Right ventricle myocardium superior (tissue), 1 donor: ENCODE data around the gene MYO9A. TPM values are rescaled to one million over a fixed set of nuclear protein-coding genes. Genes with fewer than 3 reads are reported as not detected.
A peak's percentile ranks its signal among the peaks of the same experiment; 100 is the strongest.

Source experiments
- ATAC-seq: fragments of 200-7000 bp; cut with Tn5 transposase; one replicate; pipeline ENCODE4 v1.9.1; 2020; ENCODE audit warnings: mild to moderate bottlenecking; ENCODE audit not compliant: poor library complexity
- DNase-seq: peaks from one replicate; pipeline ENCODE4 v3.0.0-alpha.2; 2020
- intact Hi-C: fragments of 100-400 bp; cut with DNase I; formaldehyde crosslinking; loops from one replicate; pipeline ENCODE4 v1.11.2; 2022
- total RNA-seq: library from RNA; stranded (reverse); fragmentation: NEBNext Ultra II Directional; extraction: Animal tissue kit (Norgen Biotek cat#: 25700); gene quantifications from one replicate; pipeline ENCODE4 v1.2.1, GENCODE V29; 2021
- donor health status: DM: no; HTN: yes; CAD: no; lungs with severe emphysema.

The MYO9A gene
- total RNA-seq, 1 donor from 2014 or later = 32.7 TPM

DNA sequence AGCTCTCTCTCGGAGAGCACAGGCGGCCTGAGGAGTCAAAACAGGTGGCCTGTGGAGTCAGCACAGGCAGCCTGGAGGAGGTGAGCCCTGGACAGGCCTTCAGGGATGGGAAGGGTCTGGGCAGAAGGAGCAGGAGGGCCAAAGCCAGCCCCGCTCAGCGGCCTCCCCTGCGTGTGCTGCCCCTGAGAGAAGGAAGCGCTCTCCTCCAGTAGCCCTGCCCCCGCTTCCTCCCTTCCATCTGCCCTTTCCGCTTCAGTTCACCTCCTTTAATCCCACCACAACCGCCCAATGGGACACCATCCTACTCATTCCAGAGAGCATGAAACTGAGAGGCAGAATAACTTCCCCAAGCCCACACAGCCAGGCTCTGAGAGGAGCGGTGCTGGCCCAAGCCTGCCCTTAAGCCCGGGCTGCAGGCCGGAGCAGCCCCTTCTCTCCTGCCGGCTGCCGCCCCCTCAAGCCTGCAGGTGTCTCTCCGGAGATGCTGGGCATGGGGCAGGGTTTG is 310.8 kb downstream of the MYO9A start:
- no peak for ATAC-seq
- intact Hi-C loops = no loop called here
- DNase-seq = no peak

DNA sequence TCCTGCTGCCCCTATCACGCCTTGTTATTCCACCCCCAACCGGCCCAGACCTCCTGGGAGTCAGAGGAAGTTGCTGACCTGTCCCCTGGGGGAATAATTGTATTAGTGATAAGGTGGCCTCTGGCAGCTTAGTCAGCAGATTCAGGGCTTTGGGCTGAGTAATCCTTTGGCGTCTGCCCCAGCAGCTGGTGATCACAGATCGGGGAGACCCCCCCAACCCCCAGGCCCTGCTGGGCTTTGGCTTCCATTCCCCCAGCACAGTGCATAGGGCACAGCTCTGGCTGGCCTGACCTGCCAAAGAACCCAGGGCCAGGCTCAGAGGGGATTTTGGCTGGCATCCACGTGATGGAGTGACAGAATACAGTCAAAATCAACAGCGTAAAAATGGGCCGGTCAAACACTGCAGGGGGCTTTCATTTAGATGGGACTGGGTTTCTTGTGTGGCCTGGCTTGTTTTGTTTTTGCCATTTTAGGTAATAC is 311.5 kb downstream of the MYO9A start:
- intact Hi-C loops = no loop called here
- DNase-seq (no peak), ATAC-seq (no peak)

DNA sequence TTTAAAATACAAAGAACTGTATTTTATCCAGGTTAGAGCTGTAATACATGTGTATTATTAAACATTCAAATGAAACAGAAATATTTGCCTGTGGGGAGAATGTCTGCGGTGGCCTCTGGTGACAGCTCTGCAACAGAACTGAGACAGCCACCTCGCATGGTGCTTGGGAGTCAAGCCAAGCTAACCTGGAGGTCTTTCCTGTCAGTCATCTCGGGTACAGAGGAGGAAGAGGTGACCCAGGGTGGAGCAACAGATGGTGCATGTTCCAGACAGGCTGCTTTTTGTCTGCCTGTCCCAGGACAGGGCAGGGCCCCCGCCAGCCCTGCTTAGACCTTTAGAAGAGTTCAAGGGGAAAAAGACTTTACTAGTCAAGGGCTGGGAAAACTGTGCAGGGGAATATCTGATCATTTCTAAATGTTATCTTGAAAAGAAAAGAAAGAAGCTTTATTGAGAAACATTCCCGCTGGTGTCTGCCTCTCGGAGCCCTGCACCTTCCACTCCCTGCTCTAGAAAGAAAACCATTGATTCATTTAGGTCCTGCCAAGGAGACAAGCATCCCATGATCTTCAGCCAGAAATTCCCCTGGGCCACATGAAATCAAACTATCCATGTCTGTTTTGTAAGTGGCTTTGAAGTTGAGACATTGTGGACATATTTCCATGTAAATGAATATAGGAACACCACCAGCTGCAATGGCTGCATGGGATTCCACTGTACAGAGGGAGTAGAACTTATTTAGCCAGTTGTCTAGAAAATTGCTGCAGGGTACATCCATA is 313.1 kb downstream of the MYO9A start:
- ATAC-seq (no peak), DNase-seq (no peak)
- intact Hi-C loops = loop anchor here (5.0 kb wide), 2 partner anchors 63 to 353 kb away; no protein-coding TSS in a partner anchor

DNA sequence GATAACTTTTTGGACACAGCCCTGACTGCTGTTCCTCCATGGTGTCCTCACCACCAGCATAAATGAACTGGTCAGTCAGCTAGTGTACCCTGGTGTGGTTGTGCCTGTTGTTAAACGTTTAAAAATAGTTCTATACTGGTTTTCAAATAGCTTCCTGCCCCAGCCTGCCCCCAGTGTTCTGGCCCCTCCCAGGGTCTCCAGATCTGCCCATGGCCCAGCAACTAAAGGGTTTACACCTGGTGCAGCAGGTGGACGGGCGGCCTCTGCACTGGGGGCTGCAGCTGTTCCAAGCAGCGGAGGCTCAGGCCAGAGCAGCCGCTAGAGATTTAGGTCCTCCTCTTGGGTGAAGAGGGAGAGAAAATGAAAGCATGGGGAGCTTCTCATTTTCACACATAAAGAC is 313.7 kb downstream of the MYO9A start:
- no peak for DNase-seq
- no peak for ATAC-seq
- intact Hi-C loops = loop anchor here (5.0 kb wide), 2 partner anchors 62 to 352 kb away; no protein-coding TSS in a partner anchor

DNA sequence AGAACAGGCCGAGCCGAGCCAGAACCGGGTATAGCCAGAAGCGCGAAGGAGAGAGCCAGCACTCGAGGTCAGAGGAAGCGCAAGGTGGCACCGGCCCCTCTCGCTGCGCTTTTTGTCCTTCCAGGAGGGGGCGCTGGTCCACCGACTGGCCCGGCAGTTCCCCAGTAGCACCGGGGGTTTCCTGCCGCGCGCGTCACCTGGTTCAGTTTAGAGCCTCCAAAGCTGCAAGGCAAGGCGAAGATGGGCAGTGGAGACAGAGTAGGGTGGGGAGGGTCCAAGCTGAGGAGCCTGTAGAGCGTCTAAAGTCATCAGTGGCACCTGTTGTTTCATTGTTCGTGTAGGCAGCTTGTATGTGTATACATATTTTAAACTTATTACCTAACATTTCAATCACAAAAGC is 315.2 kb downstream of the MYO9A start:
- intact Hi-C loops = loop anchor here (5.0 kb wide), 2 partner anchors 60 to 350 kb away; no protein-coding TSS in a partner anchor
- ATAC-seq (no peak), DNase-seq (no peak)

DNA sequence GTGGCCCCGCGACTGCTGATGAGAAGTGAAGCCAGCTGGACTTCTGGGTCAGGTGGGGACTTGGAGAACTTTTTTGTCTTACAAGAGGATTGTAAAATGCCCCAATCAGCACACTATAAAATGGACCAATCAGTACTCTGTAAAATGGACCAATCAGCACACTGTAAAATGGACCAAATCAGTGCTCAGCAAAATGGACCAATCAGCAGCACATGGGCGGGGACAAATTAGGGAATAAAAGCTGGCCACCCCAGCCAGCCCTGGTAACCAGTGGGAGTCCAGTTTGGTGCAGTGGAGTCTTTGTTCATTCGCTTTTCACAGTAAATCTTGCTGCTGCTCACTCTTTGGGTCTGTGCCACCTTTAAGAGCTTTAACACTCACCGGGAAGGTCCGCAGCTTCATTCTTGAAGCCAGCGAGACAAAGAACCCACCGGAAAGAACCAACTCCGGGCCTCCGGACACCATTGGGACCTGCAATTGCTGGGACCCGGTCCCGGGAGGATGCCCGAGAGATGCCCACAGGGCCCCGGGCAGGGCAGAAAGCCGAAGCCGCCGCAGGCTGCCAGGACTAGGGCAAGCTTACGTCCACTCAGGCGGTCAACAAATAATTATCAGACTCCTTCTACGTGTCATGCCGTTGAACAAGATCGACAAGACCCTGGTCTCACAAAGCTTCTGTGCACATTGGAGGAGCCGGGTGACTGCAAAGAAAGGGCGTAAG is 315.9 kb downstream of the MYO9A start:
- ATAC-seq (no peak), DNase-seq (no peak)
- intact Hi-C loops = loop anchor here (5.0 kb wide), 2 partner anchors 60 to 350 kb away; no protein-coding TSS in a partner anchor

DNA sequence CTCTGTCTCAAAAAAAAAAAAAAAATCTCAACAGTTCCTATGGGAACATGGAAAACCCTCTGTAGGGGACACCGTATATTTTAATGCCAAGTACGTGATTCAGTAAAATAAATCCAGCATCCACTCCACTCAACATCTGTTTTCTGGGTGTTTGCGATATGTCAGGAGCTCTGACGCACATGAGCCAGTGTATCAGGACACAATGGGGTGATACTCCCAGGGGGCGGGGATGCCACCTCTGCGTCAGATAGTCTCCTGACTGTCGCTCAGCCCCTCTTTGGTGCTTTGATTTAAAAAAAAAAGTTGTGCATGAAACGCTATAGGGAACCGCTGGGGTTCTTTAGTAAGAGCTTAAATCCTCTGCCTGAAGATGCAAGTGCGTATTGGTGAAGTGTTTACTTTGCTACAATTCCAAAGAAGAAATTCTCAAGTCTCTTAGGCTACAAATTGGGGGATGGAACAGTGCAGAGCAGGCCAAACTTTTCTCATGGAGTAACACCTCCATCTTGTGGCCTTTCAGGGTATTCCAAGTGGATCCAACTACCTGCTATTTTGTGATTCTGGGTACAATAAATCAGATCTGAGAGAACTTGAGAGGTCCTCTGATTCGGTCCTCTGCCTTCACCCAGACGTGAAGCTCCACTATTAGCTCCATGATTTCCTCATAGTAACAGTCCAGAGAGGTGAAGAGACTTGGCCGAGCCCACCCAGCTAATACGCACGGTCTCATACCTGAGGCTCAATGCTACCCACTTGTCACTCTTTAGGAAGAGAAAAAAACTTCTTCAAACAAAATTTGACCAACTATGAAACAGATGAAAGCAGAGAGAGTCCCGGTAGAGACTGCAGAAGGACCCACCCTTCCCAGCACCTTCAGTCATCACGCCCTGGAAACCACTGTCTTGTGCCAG is 316.9 kb downstream of the MYO9A start:
- no peak for DNase-seq

DNA sequence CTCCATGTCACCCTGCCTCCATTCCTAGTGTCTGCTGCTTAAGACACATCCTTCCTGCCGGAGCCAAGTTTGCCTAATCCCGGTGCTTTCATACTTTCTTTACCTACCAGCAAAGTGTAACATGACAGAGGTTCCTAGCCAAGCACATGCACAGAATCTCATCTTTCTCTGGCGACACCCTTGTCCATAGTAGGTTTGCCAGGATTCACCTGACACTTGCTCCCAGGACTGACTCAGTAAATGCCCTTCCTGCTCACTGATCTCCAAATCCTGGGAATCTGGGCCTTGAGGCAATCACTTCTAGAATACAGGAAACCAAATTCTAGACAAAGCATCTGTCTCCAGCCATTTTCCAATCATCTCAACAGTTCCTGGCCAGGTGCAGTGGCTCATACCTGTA is 317.8 kb downstream of the MYO9A start:
- intact Hi-C loops = loop anchor here (5.0 kb wide), 2 partner anchors 58 to 348 kb away; no protein-coding TSS in a partner anchor
- no peak for ATAC-seq
- no peak for DNase-seq

More for the DNA sequence above, 316.9 kb downstream of the MYO9A start:
- peak; percentile 83 for ATAC-seq
- intact Hi-C loops = loop anchor here (5.0 kb wide), 2 partner anchors 59 to 349 kb away; no protein-coding TSS in a partner anchor

DNA sequence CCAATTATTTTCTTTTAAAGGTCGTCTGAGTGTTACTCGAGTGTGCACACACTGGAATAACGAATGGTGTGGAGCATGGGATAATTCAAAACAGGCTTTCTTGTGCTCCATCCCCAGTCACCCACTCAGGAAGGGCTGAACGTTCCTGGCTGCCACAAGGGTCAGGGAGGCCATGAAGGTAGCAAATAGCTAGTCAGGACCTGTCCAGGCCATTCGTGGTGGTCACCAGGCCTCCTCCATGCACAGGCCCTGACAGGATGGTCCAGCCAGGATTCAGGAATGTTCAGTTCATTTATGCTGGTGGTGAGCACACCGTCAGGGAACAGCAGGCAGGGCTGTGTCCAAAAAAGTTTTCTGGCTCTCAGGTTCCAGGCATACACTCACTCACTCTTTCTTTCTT is 319.3 kb downstream of the MYO9A start:
- ATAC-seq = no peak
- DNase-seq = no peak
- intact Hi-C loops = no loop called here

DNA sequence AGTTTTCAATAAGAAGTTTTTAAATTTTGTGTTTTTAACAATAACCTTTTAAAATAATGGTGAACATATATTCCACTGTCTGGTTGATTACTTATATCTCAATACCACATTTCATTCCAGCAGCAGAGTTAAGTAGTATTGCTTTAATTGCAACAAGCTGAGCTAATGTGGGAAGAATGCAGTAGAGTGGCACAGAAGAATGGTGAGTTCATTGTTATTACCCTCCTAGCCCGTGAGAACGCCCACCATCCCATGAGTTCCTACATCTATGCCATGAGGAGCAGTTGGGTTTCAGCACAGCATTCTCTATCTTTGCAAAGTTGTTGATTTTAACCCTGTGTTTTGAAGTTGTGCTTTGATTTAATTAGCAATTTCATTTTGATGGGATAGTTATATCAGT is 325.4 kb downstream of the MYO9A start:
- DNase-seq (no peak), ATAC-seq (no peak)
- intact Hi-C loops = no loop called here

DNA sequence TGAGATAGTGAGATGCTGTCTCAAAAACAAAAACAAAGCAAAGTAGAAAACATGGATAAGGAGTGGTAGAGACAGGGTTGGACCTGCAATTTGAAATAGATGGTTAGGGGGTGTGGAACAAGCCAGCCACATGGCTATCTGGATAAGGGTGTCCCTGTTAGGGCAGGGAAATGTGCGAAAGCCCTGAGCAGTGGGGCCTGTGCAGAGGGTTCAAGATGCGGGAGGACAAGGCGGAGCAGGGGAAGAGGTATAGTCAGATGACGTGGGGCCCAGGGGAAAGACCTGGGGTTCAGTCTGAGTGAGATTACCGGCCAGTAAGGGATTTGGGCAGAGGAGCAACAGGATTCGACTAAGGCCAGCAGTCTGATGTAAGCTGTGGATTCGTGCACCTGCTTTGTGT is 326.0 kb downstream of the MYO9A start:
- ATAC-seq (no peak), DNase-seq (no peak)
- intact Hi-C loops = no loop called here

DNA sequence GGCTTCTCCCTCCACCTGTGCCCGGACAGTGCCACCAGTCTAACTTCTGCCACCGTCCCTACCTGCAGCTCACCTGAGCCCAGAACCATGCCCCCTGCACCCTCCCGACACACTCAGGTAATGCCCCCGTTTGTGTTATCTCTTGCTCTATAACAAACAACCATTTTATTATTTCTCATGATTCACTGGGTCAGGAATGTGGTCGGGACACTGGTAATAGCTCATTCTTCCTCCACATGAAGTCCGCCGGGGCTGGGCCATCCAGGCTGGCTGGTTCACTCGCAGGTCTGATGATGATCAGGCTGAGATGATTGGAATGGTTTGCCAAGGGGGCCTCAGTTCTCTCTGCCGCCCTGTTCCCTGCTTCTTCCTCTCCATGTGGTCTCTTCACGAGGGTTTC is 327.9 kb downstream of the MYO9A start:
- intact Hi-C loops = no loop called here
- no peak for ATAC-seq
- no peak for DNase-seq

DNA sequence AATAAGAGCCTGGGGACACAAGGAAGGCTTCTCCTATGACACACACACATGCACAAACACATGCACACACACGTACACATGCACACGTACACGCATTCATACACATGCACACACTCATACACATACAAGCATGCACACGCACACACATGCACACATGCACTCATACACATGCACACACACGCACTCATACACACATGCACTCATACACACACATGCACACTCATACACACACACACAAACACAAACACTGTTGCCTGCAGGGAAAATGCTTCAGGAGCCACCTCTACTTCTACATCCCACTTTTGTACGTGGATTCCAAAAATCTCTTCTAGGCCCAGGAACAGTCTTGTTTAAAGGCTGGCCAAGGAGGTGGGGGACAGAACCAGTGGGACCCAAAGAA is 328.3 kb downstream of the MYO9A start:
- intact Hi-C loops = no loop called here
- no peak for ATAC-seq
- no peak for DNase-seq

DNA sequence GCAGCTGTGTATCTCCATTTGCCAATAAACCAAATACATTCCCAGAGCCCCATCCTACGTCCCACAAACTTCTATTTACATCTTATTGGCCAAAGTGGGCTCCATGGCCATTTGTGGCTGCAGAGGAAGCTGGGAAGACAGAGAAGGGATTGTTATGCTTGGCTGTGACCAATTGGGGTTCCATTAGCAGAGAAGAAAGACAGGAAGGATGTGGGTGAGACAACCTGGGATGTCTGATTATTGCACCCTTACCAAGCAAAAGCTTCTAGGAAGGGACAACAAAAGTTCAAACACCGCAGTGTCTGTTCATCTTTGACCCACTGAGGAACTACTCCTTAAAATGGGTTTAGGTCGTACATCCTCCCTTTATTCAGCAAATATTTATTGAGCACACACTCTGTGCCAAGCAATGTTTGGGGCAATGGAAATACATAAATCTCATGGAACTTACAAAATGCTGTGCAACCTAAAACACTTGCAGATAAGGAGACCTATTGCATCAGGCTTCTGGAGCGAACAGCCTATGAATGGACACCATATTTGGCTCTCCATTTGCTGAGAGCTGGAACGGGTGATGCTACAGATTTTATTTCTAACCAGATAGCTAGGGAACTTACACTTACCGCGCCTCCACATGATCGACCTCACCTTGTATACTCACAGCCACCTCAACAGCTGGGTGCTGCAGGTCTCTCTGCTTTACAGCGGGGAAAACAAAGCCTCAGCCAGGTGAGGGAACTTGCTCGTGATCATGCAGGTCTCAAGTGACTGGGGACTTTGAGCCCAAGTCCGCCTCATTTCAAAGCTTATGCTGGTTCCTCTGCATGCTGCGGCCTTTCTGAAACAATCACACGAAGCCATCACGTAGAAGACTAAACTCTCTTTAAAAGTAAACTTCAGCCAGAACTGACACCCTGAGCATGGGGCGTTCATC is 329.0 kb downstream of the MYO9A start:
- intact Hi-C loops = no loop called here
- DNase-seq (no peak), ATAC-seq (no peak)

DNA sequence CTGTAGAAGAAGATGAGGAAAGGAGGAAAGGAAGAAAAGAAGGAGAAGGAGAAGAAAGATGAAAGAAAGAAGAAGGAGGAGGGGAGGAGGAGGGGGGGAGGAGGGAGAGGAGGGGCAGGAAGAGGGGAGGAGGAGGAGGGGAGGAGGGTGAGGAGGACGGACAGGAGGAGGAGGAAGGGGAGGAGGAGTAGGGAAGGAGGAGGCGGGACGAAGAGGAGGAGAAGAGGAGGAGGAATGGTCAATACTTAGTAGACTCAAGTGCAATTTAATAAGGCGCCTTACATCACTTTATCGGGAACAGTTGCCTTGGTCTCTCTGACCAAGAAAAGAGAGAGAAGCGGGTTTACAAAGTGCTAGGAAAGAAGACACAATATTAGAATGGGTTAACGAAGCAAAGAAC is 331.3 kb downstream of the MYO9A start:
- ATAC-seq = no peak
- intact Hi-C loops = no loop called here

DNA sequence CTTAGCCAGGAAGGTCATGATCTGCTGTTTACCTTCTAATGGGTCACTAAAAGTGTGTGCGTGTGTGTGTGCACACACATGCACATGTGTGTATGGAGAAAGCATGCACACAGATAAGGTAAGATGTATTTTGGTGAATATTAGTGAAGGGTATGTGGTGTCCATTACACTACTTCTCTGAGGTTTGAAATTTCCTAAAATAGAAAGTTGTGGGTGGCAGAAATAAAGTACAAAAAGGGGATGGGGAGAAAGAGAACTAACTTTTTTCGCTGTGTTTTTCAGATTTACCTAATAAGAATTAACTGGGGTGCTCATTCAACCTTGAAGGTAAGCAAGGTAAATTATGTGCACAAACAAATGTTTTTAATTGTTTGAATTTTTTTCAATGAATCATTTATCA is 332.0 kb downstream of the MYO9A start:
- no peak for ATAC-seq
- intact Hi-C loops = no loop called here

More for the DNA sequence above, 331.3 kb downstream of the MYO9A start:
- DNase-seq = no peak

DNA sequence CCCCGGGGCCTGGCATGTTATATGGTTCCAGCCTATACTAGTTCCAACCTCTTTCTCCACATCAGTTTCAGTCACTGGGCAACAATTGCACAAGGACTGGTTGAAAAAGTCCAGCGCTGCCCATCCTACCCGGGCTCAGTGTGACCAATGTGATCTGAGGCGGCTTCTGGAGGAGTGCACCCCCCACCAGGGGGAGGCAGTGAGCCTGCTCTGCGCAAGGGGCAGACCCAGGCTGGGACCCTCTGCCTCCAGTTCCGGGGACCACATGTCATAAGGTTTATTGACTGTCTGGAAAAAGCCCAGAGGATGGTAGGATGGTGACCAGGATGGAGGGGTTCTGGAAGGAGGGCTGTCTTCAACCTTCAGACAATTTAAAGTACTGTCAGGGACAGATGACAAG is 333.2 kb downstream of the MYO9A start:
- intact Hi-C loops = no loop called here
- ATAC-seq = no peak
- no peak for DNase-seq

More for the DNA sequence above, 332.0 kb downstream of the MYO9A start:
- DNase-seq = no peak
